GM11168 (cell line): ENCODE data around the gene RAB1B.
"Not testable (repeated sequence)": the region's sequence is repeated elsewhere in the genome, so short reads cannot be mapped to it uniquely, and the experiment has no call there.

Experiments
- in situ Hi-C: fragments of 300-500 bp; cut with MboI; formaldehyde crosslinking; loops from one replicate; pipeline ENCODE4 v1.12.0; 2022; ENCODE audit warnings: low sequenced_read_pairs; ENCODE audit not compliant: unreplicated experiment

RAB1B gene

DNA sequence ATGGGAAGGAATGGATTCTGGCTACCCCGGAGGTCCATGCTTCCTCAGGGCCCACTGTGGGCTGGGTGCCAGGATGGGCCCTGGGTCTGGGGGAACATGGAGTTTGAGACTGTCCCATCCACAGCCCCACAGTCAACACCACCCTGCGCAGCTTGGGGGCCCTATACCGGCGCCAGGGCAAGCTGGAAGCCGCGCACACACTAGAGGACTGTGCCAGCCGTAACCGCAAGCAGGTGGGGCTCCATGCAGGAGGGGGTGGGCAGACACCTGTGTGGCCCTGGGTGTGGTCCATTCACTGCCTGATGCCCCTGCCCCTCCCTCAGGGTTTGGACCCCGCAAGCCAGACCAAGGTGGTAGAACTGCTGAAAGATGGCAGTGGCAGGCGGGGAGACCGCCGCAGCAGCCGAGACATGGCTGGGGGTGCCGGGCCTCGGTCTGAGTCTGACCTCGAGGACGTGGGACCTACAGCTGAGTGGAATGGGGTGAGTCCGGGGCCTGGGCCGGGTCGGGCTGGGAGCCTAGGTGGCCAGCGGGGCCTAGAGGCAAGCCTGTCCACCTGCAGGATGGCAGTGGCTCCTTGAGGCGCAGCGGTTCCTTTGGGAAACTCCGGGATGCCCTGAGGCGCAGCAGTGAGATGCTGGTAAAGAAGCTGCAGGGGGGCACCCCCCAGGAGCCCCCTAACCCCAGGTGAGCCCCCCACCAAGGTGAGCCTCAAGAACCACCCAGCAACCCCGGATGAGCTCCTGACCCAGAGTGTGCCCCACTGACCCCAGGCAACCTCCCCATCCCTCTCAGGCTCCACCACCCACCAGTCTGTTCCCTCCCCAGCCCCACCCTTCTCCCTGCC lies 2.7 kb upstream of the RAB1B start:
- in situ Hi-C loops = no loop called here

DNA sequence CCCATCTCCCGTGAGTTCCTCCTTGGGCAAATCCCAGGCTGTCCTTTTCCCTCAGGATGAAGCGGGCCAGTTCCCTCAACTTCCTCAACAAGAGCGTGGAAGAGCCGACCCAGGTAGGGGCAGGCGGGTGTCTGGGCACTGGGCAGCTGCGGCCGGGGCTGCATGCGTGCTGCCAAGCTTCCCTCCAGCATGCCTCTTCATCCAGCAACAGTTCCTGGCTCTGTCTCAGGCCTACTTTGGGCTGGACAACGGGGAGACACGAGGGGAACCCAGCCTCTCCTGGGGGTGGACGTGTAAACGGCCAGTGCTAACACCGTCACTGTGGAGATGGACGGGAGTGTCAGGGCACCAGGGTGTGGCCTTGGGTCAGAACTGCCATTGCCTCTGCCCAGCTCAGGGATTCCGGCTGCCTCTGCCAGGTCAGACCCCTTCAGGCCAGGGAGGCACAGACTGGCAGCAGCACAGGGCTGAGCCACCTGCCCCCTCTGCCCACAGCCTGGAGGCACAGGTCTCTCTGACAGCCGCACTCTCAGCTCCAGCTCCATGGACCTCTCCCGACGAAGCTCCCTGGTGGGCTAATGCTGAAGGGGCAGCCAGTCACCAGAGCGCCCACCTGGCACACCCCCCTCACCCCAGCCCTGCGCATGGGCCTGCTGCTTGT lies 1.9 kb upstream of the RAB1B start:
- in situ Hi-C loops = no loop called here

DNA sequence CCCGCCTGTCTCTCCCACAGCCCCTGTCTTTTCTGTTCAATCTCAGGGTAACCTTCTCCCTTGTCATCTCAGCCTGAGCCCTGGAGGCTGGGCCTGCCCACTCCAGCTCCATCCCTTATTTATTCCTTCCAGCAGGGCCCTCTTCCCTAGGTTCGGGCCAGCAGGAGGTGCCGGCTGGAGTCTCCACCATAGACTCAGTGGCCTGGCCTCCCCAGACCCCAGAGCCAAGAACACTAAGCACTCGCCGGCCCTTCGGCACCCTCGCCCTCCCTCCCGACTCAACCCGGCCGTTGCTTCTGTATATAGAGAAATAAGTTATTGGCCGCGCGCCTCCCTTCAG lies 1.4 kb upstream of the RAB1B start:
- in situ Hi-C loops = no loop called here

DNA sequence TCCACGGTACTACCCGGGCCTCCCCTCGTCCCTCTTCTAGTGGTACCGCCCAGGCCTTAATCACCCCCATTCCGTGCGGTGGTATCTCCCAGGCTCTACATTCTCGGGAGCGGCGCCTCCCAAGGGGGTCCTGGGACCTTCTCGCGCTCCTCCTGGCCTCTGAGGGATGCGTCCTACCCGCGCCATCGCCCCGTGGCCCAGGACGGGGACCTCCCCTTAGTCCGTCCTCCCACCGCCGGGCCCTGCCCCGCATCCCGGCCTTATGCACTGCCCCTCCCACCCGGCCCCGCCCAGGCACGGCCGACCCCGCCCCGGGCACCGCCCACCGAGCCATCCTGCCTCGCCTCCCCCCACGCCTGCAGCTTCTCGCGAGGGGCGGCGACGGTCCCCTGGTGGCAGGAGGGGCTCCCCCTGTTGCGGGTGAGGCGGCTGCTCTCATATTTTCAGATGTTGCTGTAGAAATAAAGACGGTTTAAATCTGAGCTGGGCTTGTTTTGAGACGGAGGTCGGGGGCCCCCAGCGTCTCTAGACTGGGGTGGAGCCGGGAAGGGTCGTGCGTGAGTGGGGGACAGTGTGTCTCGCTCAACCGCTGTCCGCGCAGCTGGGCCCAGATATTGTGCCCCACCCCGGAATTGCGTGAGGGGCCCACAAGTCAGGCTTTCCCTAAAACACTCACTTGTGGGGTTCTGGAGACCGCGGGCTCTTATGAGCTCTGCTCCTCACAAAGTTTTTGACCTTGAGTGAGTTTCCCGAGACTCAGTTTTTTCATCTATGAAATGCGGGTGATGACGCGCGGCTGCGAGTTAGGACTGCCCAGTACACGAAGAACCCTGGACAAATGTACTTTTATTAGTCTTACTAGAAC lies 828 bp upstream of the RAB1B start:
- in situ Hi-C loops = no loop called here

DNA sequence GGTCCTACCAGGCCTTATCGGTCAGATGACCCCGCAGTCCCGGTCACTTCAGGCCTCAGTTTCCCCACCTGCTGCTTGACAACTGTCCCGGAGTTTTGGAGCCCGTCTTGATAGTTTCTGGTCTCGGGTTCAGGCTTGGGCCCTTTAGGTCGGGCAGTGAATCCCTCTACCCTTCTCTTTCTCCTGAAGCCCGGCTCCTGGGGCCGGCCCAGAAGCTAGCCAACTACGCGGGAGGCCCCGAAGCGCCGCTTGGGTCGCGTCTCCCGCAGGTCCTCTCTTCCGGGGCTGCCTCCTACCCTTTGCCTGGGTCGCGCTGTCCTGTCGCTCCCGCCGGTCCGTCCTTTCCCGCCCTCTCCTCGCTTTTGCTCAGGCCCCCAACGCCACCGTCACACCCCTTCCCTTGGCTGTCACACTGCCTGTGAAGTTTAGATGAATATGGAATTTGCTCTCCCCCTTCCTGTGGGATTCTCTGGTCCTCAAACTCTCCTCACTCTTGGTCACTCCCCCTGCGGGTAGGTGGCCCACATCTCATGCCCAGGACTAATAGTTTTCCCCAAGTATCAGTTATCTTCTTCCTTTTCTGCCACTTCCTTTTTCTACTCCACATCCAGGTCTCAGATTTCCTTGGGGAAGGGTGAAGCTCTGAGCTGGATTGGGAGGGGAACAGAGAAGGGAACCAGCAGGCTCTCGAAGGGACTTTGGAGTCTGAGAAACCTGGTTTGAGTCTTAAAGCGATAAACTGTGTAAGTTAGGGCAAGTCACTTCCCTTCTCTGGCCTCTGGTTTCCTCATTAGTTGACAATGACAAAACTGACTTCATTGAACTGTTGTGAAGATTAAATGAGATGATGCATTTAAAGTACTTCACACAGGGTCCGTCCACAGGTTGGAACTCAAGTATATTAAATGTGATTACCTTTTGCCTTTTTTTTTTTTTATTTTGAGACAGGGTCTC lies 790 bp downstream of the RAB1B start:
- in situ Hi-C loops = no loop called here

DNA sequence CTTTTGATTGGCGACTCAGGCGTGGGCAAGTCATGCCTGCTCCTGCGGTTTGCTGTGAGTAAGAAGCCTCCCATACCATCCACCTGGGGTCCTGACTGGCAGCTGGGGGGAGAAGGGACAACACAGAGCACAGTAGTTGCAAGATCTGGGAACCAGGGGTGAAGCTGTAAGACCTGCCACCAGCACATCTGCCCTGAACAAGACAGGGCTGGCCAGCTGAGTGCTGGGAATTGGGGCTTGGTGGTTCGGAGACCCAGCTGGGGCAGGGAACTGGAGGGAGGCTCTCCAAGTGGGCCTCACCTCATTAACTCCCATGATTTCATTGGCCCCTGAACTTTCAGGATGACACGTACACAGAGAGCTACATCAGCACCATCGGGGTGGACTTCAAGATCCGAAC lies 3.4 kb downstream of the RAB1B start:
- in situ Hi-C loops = no loop called here

DNA sequence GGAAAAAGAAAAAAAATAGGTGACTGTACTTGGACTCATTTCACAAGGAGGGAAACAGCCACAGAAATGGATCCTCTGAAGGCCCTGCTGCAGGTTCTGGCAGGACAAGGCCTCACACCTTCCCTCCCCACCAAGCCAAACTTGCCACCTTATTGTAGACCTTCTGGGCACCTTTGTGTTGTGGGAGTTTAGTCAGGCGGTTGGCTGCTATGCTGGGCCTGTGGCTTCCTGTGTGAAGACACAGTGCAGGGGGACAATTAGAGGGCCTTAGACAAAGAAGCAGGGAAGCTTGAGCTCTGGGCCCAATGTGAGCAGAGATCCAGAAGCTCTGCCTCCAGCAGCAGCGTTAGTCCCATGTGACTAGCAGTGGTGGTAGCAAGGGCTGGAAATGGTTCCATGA lies 4.2 kb downstream of the RAB1B start:
- in situ Hi-C loops = no loop called here

DNA sequence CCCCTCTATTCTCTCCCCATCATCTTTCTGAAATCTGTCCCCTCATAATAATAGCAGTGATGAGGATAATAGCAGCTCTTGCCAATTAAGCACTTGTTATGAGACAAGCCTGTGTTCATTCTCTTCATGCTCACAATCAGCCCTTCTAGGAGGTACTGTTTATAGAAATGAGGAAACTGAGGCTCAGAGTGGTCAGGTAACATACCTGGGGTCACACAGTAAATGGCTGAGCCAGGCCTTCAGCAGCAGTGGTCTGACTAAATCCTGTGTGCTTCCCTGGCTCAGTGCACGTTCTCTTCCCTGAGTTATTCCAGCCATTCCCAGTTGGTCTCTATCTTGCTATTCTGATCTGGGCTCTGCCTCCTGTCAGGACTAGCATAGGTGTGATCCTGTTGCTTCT lies 5.8 kb downstream of the RAB1B start:
- in situ Hi-C loops = no loop called here

DNA sequence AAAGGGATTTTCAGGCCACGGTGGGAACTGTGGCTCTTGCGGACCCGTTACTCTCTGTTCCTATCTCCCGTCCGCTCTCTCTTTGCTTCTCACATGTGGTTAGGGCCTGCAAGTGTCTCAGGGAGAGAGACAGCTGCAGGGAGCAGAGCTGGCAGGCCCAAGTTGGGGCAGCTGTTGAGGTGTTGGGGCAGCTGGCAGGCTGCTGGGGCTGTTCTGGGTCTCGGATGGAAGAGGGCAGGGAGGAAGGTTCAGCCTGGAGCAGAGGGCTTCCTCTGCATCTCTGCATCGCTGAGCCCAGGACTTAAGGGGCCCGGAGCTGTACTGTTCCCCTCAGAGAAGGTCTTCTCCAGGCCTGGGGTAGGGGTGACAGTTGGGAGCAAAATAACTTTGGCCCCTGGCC lies 7.0 kb downstream of the RAB1B start:
- in situ Hi-C loops = no loop called here

DNA sequence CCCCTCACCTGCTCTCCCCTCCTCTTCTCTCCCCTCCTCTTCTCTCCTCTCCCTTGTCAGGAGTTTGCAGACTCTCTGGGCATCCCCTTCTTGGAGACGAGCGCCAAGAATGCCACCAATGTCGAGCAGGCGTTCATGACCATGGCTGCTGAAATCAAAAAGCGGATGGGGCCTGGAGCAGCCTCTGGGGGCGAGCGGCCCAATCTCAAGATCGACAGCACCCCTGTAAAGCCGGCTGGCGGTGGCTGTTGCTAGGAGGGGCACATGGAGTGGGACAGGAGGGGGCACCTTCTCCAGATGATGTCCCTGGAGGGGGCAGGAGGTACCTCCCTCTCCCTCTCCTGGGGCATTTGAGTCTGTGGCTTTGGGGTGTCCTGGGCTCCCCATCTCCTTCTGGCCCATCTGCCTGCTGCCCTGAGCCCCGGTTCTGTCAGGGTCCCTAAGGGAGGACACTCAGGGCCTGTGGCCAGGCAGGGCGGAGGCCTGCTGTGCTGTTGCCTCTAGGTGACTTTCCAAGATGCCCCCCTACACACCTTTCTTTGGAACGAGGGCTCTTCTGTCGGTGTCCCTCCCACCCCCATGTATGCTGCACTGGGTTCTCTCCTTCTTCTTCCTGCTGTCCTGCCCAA lies 7.7 kb downstream of the RAB1B start:
- in situ Hi-C loops = no loop called here

DNA sequence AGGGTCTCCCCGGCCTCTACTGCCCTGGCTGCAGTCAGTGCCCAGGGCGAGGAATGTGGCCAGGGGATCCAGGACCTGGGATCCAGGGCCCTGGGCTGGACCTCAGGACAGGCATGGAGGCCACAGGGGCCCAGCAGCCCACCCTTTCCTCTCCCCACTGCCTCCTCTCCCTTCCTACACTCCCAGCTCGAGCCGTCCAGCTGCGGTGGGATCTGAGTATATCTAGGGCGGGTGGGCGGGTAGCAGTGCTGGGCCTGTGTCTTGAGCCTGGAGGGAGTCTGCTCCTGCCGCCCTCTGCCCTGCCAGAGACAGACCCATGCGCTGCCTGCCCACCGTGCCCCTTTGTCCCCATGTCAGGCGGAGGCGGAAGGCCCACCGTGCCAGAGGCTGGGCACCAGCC lies 8.2 kb downstream of the RAB1B start:
- in situ Hi-C loops = not testable (repeated sequence)

DNA sequence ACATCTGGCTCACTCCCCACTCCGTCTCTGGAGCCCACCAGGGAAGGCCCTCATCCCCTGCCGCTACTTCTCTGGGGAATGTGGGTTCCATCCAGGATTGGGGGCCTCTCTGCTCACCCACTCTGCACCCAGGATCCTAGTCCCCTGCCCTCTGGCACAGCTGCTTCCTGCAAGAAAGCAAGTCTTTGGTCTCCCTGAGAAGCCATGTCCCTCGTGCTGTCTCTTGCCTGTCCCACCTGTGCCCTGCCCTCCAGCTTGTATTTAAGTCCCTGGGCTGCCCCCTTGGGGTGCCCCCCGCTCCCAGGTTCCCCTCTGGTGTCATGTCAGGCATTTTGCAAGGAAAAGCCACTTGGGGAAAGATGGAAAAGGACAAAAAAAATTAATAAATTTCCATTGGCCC lies 8.6 kb downstream of the RAB1B start:
- in situ Hi-C loops = not testable (repeated sequence)

DNA sequence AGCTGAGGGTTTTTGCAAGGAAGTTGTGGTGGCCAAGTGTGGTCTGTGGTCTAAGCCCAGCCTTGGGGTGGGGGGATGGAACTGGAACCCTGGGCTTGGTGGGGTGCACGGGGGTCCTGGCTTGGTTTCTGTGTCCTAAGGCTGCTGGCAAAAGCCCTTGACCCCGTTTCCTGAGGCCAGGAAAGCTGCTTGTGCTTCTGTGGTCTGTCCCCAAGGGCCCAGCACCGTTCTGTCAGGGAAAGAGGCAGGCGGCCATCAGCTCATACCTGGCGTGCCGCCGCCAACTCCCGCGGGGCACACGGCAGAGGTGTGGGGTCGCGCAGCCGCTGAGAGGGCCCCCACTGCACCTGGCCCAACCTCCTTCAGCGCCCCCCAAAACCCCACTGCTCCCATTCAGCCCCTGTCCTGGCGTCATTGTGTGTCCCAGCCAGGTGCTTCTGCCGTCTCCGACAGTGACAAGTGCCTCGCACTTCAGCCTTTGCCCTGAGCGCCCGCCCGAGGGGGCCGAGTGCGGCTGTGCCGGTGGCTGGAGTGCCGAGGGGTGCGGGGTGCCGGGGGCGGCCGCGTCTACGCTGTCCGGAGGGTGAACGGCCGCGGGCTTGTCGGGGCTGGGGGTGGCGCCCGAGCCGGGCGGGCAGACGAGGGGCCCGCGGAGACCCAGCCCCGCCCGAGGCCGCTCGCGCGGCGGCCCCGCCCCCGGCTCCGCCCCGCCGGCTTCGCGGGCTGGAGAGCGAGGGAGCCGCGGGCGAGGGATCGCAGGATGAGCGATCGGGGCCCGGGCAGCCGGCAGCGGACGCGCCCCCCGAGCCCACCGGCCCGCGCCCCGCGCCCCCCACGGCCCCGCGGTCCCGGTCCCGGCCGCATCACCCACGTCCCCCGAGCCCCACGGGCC lies 9.3 kb downstream of the RAB1B start, which contains the start of gene CNIH2:
TSS of gene CNIH2 (plus strand) at position 705 of the 892 bp plus-strand sequence. CDS start 282 bp downstream, outside the sequence.
- in situ Hi-C loops = no loop called here

DNA sequence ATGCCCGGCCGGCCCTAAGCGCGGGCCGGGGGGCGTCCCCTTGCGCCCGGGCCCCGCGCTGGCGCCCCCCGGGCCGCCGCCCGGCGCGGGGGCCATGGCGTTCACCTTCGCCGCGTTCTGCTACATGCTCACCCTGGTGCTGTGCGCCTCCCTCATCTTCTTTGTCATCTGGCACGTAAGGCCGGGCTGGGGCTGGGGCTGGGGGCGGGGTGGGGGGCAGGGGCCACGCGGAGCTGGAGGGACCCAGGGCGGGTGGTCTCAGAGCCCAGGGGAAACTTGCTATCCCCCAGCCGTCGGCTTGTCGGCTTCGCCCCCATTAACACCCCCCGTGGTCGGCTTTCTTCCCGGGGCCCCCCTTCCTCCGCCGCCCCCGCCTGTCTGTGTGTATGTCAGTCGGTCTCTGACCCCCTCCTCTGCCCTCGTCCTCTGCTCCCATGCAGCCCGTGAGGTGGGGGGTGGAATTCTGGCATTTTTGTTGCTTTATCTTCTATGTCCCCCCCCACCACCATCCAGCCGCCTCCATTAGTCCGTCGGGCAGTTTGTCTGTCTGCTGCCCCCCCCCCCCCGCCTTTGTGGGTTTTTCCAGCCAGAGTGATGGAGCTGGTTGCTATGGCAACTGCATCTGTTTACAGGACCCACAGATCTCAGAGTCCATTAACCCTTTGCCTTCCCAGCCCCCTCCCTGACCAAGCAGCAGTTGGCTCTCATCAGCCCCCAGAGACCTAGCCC lies 10.1 kb downstream of the RAB1B start:
- in situ Hi-C loops = no loop called here

DNA sequence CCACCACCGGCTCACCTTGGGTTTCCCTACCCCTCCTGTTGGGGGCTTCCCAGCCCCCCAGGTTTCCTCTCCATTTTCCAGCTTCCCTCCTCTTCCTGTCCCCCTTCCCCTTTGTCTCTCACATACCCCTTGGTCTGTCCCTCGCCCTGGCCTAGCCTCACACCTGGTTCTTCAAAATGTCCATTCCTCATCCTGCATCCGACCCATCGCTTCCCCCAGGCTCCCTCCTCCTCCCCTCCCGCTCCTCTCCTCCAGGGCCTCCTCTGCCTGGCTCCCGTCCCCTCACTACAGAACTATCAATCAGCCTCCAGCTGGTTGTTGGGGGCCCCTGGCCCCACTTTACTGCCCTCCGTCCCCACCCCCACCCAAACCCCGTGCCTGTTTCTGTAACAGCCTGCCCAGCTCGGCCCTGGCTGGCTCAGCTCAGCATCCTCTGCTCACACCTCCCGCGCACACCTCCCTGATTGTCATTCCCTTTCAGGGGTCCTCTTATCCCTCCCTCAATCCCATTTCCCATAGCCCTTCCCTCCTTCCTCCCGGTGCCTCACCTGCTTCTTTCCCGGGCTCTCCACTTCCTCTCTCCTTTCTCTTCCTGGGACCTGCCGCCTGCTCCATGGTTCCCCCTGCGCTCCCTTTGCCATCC lies 10.8 kb downstream of the RAB1B start:
- in situ Hi-C loops = no loop called here

DNA sequence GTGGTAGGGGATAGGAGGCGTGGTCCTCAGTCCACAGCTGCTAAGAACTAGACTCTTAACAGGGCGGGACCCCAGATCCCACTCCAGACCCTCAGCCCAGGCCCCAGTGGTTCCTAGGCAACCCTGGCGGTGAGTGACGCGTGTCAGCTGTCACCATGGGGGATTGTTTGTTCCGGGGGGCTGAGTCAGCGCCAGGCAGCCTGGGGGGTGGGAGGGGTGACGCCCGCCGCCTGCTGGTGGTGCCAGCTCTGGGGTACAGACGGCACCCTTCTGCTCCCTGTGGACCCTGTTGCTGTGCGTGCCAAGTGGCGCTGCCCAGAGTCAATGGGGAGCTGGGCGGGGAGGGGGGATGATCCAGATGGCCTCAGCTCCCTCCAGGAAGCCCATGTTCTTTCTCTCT lies 12.0 kb downstream of the RAB1B start:
- in situ Hi-C loops = no loop called here

DNA sequence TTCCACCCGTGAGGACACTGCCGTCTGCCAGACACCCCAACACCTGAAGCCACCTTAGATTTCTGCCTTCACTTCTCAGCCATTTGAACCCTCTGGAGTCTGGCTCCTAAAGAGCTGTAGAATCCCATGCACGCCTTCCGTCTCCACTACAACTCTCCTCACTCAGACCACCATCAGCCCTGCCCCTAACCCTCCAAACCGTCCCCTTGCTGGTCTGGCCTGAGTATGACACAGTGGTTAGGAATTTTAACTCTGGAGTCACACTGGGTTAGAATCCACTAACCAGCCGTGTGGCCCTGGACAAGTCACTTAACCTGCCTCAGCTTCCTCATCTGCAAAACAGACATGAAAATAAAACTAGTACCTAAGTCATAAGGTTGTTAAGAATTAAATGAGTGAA lies 12.6 kb downstream of the RAB1B start:
- in situ Hi-C loops = no loop called here
